Right kidney (tissue), 1 donor: ENCODE results near the gene JAM2.
A peak's percentile ranks its signal among the peaks of the same experiment; 100 is the strongest.
"Not testable (repeated sequence)": the region's sequence is repeated elsewhere in the genome, so short reads cannot be mapped to it uniquely, and the experiment has no call there.

Experiments
- DNase-seq: peaks from one replicate; pipeline ENCODE4 v3.0.0-alpha.2; 2016

JAM2 gene

GRCh38 chr21:25643486-25643885 is 4.4 kb downstream of the JAM2 start:
- no peak for DNase-seq

GRCh38 chr21:25646474-25646873 is 7.4 kb downstream of the JAM2 start:
- DNase-seq: no peak

- DNase-seq: no peak
These were observed 8.6 kb downstream of the JAM2 start for GRCh38 chr21:25647647-25648046.

GRCh38 chr21:25649146-25649545 is 10.1 kb downstream of the JAM2 start:
- no peak for DNase-seq

- DNase-seq: no peak
These were observed 17.4 kb downstream of the JAM2 start for GRCh38 chr21:25656412-25656811.

- no peak for DNase-seq
These were observed 18.1 kb downstream of the JAM2 start for GRCh38 chr21:25657140-25657539.

GRCh38 chr21:25658427-25659035 is 19.5 kb downstream of the JAM2 start:
- DNase-seq: no peak

GRCh38 chr21:25660233-25660632 is 21.2 kb downstream of the JAM2 start:
- no peak for DNase-seq

GRCh38 chr21:25664491-25664931 is 25.5 kb downstream of the JAM2 start:
- DNase-seq: no peak

- DNase-seq: no peak
These were observed 31.7 kb downstream of the JAM2 start for GRCh38 chr21:25670726-25671125.

GRCh38 chr21:25676451-25676850 is 37.4 kb downstream of the JAM2 start:
- DNase-seq: no peak

- DNase-seq: no peak
These were observed 43.3 kb downstream of the JAM2 start for GRCh38 chr21:25682382-25682781.

GRCh38 chr21:25687787-25688186 is 48.7 kb downstream of the JAM2 start:
- no peak for DNase-seq

- no peak for DNase-seq
These were observed 49.5 kb downstream of the JAM2 start for GRCh38 chr21:25688275-25689155.

GRCh38 chr21:25689226-25689625 is 50.2 kb downstream of the JAM2 start:
- no peak for DNase-seq

GRCh38 chr21:25691976-25692375 is 52.9 kb downstream of the JAM2 start:
- no peak for DNase-seq

- not testable (repeated sequence) for DNase-seq
These were observed 56.4 kb downstream of the JAM2 start for GRCh38 chr21:25695461-25695860.

- no peak for DNase-seq
These were observed 61.7 kb downstream of the JAM2 start for GRCh38 chr21:25700741-25701140.

- DNase-seq: no peak
These were observed 62.5 kb downstream of the JAM2 start for GRCh38 chr21:25701529-25701928.

GRCh38 chr21:25708467-25709065 is 69.5 kb downstream of the JAM2 start:
- peak; percentile 12 for DNase-seq

- no peak for DNase-seq
These were observed 70.7 kb downstream of the JAM2 start for GRCh38 chr21:25709684-25710265.

GRCh38 chr21:25710550-25710949 is 71.5 kb downstream of the JAM2 start:
- no peak for DNase-seq

- not testable (repeated sequence) for DNase-seq
These were observed 75.0 kb downstream of the JAM2 start for GRCh38 chr21:25714066-25714465.
